Mononuclear cell (primary cell): ENCODE measurements around the gene LSM12. TPM values are rescaled to one million over a fixed set of nuclear protein-coding genes. Genes with fewer than 3 reads are reported as not detected.
"Not testable (repeated sequence)": the region's sequence is repeated elsewhere in the genome, so short reads cannot be mapped to it uniquely, and the experiment has no call there.

Source experiments
- H3K27me3 ChIP-seq: 2 replicates; pipeline ENCODE4 v1.6.0; 2011; ENCODE audit warnings: low read length, control low read depth; ENCODE audit not compliant: insufficient read depth
- H3K4me1 ChIP-seq: 2 replicates; pipeline ENCODE4 v1.5.1; 2011; ENCODE audit warnings: mild to moderate bottlenecking, low read length, control low read depth; ENCODE audit not compliant: insufficient read depth
- H3K4me3 ChIP-seq: 2 replicates; pipeline ENCODE4 v1.5.1; 2011; ENCODE audit warnings: mild to moderate bottlenecking, low read length, moderate library complexity
- H3K9me3 ChIP-seq: 2 replicates; pipeline ENCODE4 v1.5.1; 2011; ENCODE audit warnings: low read depth, mild to moderate bottlenecking, control low read depth, low read length
- total RNA-seq: library from RNA; depleted of rRNA; stranded (reverse); fragments of >200 nt; gene quantifications from one replicate; pipeline ENCODE4 v1.2.3, GENCODE V29; 2012

LSM12 gene
- total RNA-seq, 1 donor: 44.4 TPM

- no peaks in the 10 kb centered on the region for H3K27me3 ChIP-seq
- H3K9me3 ChIP-seq: no peaks in the 10 kb centered on the region
- H3K4me3 ChIP-seq: peak overlapping the region; percentile 47
- H3K4me1 ChIP-seq: peaks cover 36% of the 10 kb centered on the region
Measured at GRCh38 chr17:44071198-44071520, 4.7 kb upstream of the LSM12 start.

- Histone ChIP-seq H3K9me3 (no peaks in the 10 kb centered on the region), H3K4me3 (peak within 1 kb of the TSS; percentile 47), H3K4me1 (peaks cover 41% of the 10 kb centered on the region)
Measured at GRCh38 chr17:44070455-44071197, 4.2 kb upstream of the LSM12 start, which contains the start of gene G6PC3. Gene G6PC3, plus strand, starts transcription at chr17:44070735. Its CDS starts 231 bp downstream, at chr17:44070966.

GRCh38 chr17:44069974-44070454 lies 3.5 kb upstream of the LSM12 start:
- no peaks in the 10 kb centered on the region for H3K9me3 ChIP-seq
- H3K4me3 ChIP-seq: peak overlapping the region; percentile 47
- peaks cover 47% of the 10 kb centered on the region for H3K4me1 ChIP-seq
- no peaks in the 10 kb centered on the region for H3K27me3 ChIP-seq

More at GRCh38 chr17:44070455-44071197, 4.2 kb upstream of the LSM12 start, which contains the start of gene G6PC3:
- no peaks in the 10 kb centered on the region for H3K27me3 ChIP-seq

GRCh38 chr17:44067545-44067940 lies 1.1 kb upstream of the LSM12 start:
- Histone ChIP-seq H3K4me3 (no peak overlapping the region), H3K4me1 (peaks cover 53% of the 10 kb centered on the region), H3K27me3 (no peaks in the 10 kb centered on the region), H3K9me3 (no peaks in the 10 kb centered on the region)

GRCh38 chr17:44065668-44066203 lies 735 bp downstream of the LSM12 start:
- no peaks in the 10 kb centered on the region for H3K27me3 ChIP-seq
- peak overlapping the region; percentile 69 for H3K4me3 ChIP-seq
- H3K4me1 ChIP-seq: peaks cover 37% of the 10 kb centered on the region
- H3K9me3 ChIP-seq: no peaks in the 10 kb centered on the region

- Histone ChIP-seq H3K4me3 (no peak overlapping the region), H3K9me3 (no peaks in the 10 kb centered on the region), H3K27me3 (no peaks in the 10 kb centered on the region), H3K4me1 (peaks cover 29% of the 10 kb centered on the region)
Measured at GRCh38 chr17:44063704-44064639, 2.5 kb downstream of the LSM12 start.

- no peak overlapping the region for H3K4me3 ChIP-seq
- no peaks in the 10 kb centered on the region for H3K27me3 ChIP-seq
- no peaks in the 10 kb centered on the region for H3K9me3 ChIP-seq
- H3K4me1 ChIP-seq: peaks cover 29% of the 10 kb centered on the region
Measured at GRCh38 chr17:44062871-44063270, 3.6 kb downstream of the LSM12 start.

- Histone ChIP-seq H3K4me1 (peaks cover 17% of the 10 kb centered on the region), H3K9me3 (no peaks in the 10 kb centered on the region), H3K4me3 (no peak overlapping the region), H3K27me3 (no peaks in the 10 kb centered on the region)
Measured at GRCh38 chr17:44061446-44061845, 5.0 kb downstream of the LSM12 start.

- H3K4me3 ChIP-seq: no peak overlapping the region
- peaks cover 3% of the 10 kb centered on the region for H3K4me1 ChIP-seq
- H3K27me3 ChIP-seq: no peaks in the 10 kb centered on the region
- H3K9me3 ChIP-seq: no peaks in the 10 kb centered on the region
Measured at GRCh38 chr17:44059101-44059892, 7.2 kb downstream of the LSM12 start.

- Histone ChIP-seq H3K4me1 (no peaks in the 10 kb centered on the region), H3K4me3 (no peak overlapping the region), H3K27me3 (no peaks in the 10 kb centered on the region), H3K9me3 (no peaks in the 10 kb centered on the region)
Measured at GRCh38 chr17:44053125-44053872, 13.2 kb downstream of the LSM12 start.

GRCh38 chr17:44049294-44050060 lies 17.0 kb downstream of the LSM12 start:
- no peaks in the 10 kb centered on the region for H3K9me3 ChIP-seq
- H3K4me3 ChIP-seq: no peak overlapping the region
- no peaks in the 10 kb centered on the region for H3K27me3 ChIP-seq
- H3K4me1 ChIP-seq: peaks cover 2% of the 10 kb centered on the region

- peaks cover 21% of the 10 kb centered on the region for H3K4me1 ChIP-seq
- not testable (repeated sequence) for H3K4me3 ChIP-seq, H3K27me3 ChIP-seq, H3K9me3 ChIP-seq
Measured at GRCh38 chr17:44046893-44047292, 19.6 kb downstream of the LSM12 start.

GRCh38 chr17:44045486-44045885 lies 21.0 kb downstream of the LSM12 start:
- H3K9me3 ChIP-seq: no peaks in the 10 kb centered on the region
- peaks cover 21% of the 10 kb centered on the region for H3K4me1 ChIP-seq
- H3K4me3 ChIP-seq: no peak overlapping the region
- H3K27me3 ChIP-seq: no peaks in the 10 kb centered on the region
